ENCODE measurements around the gene PSMD5. TPM values are rescaled to one million over a fixed set of nuclear protein-coding genes. Genes with fewer than 3 reads are reported as not detected.

PSMD5 gene
- total and polyA plus RNA-seq, 10 of the 15 experiments (the other 5 are each of a cell fraction or from before 2014, with no cell fraction given): 8.8 to 47.7 (median 25.1) TPM

DNA sequence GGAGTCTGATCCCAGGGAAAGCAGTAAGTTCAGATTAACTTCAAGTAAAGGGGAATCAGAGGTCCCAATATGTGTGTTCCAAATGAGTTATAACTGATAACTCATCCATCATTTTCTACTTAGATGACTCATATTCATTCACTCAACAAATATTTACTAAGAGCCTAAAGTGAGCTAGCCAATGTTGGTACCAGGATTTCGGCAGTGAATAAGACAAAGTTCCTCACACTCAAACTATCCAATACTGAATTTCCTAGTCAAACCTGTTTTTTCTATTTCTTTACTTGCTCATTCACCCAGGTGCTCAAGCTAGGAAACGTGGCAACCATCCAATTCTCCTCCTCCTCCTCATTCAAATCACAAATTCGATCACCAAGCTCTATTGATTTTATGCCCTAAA, 75.3 kb downstream of the PSMD5 start (continued):
- TF ChIP-seq RBBP5 (conservative IDR thresholded peaks at IDR 0.05) (no peak), RAD51 (IDR thresholded peaks at IDR 0.05) (no peak), ESRRA (IDR thresholded peaks at IDR 0.05; ENCODE audit: low read length) (no peak), NR2F1 (conservative IDR thresholded peaks at IDR 0.05) (no peak), TARDBP (IDR thresholded peaks at IDR 0.05; ENCODE audit: borderline replicate concordance) (no peak), YY1 (IDR thresholded peaks at IDR 0.05; ENCODE audit: low read depth, low read length) (no peak), RUNX3 (IDR thresholded peaks at IDR 0.05; ENCODE audit: low read length) (no peak), NFIC (IDR thresholded peaks at IDR 0.05; ENCODE audit: low read depth, low read length) (no peak), JUNB (IDR thresholded peaks at IDR 0.05) (no peak)
- TF ChIP-seq, protein P1, sequence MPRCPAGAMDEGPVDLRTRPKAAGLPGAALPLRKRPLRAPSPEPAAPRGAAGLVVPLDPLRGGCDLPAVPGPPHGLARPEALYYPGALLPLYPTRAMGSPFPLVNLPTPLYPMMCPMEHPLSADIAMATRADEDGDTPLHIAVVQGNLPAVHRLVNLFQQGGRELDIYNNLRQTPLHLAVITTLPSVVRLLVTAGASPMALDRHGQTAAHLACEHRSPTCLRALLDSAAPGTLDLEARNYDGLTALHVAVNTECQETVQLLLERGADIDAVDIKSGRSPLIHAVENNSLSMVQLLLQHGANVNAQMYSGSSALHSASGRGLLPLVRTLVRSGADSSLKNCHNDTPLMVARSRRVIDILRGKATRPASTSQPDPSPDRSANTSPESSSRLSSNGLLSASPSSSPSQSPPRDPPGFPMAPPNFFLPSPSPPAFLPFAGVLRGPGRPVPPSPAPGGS (IDR thresholded peaks at IDR 0.05; ENCODE audit: borderline replicate concordance, insufficient read depth, low read depth, low read length, poor library complexity, severe bottlenecking): no peak
- TF ChIP-seq, protein P2, sequence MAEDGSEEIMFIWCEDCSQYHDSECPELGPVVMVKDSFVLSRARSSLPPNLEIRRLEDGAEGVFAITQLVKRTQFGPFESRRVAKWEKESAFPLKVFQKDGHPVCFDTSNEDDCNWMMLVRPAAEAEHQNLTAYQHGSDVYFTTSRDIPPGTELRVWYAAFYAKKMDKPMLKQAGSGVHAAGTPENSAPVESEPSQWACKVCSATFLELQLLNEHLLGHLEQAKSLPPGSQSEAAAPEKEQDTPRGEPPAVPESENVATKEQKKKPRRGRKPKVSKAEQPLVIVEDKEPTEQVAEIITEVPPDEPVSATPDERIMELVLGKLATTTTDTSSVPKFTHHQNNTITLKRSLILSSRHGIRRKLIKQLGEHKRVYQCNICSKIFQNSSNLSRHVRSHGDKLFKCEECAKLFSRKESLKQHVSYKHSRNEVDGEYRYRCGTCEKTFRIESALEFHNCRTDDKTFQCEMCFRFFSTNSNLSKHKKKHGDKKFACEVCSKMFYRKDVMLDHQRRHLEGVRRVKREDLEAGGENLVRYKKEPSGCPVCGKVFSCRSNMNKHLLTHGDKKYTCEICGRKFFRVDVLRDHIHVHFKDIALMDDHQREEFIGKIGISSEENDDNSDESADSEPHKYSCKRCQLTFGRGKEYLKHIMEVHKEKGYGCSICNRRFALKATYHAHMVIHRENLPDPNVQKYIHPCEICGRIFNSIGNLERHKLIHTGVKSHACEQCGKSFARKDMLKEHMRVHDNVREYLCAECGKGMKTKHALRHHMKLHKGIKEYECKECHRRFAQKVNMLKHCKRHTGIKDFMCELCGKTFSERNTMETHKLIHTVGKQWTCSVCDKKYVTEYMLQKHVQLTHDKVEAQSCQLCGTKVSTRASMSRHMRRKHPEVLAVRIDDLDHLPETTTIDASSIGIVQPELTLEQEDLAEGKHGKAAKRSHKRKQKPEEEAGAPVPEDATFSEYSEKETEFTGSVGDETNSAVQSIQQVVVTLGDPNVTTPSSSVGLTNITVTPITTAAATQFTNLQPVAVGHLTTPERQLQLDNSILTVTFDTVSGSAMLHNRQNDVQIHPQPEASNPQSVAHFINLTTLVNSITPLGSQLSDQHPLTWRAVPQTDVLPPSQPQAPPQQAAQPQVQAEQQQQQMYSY (CRISPR knock-in tag; IDR thresholded peaks at IDR 0.05): no peak
- TF ChIP-seq, protein P3, sequence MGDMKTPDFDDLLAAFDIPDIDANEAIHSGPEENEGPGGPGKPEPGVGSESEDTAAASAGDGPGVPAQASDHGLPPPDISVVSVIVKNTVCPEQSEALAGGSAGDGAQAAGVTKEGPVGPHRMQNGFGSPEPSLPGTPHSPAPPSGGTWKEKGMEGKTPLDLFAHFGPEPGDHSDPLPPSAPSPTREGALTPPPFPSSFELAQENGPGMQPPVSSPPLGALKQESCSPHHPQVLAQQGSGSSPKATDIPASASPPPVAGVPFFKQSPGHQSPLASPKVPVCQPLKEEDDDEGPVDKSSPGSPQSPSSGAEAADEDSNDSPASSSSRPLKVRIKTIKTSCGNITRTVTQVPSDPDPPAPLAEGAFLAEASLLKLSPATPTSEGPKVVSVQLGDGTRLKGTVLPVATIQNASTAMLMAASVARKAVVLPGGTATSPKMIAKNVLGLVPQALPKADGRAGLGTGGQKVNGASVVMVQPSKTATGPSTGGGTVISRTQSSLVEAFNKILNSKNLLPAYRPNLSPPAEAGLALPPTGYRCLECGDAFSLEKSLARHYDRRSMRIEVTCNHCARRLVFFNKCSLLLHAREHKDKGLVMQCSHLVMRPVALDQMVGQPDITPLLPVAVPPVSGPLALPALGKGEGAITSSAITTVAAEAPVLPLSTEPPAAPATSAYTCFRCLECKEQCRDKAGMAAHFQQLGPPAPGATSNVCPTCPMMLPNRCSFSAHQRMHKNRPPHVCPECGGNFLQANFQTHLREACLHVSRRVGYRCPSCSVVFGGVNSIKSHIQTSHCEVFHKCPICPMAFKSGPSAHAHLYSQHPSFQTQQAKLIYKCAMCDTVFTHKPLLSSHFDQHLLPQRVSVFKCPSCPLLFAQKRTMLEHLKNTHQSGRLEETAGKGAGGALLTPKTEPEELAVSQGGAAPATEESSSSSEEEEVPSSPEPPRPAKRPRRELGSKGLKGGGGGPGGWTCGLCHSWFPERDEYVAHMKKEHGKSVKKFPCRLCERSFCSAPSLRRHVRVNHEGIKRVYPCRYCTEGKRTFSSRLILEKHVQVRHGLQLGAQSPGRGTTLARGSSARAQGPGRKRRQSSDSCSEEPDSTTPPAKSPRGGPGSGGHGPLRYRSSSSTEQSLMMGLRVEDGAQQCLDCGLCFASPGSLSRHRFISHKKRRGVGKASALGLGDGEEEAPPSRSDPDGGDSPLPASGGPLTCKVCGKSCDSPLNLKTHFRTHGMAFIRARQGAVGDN (IDR thresholded peaks at IDR 0.05): no peak

Other genes starting within 250 kb of the PSMD5 start
- 3.0 and 3.7 TPM in 2 replicates for gene MEGF9, start 128.5 kb downstream of the PSMD5 start, total RNA-seq (2014; rRNA removed)
- 4.0 TPM in 2 replicates for gene MEGF9, start 128.5 kb downstream of the PSMD5 start, total RNA-seq (2014; rRNA removed; fragmentation: Illumina TruSeq; extraction: Trizol)
- gene MEGF9, start 128.5 kb downstream of the PSMD5 start, total RNA-seq (2021): 3.8 and 4.3 TPM in 2 replicates
- 0.71 and 0.84 TPM in 2 replicates for gene MEGF9, start 128.5 kb downstream of the PSMD5 start, polyA plus RNA-seq (2011; rRNA removed)
- 5.1 and 5.2 TPM in 2 replicates for gene MEGF9, start 128.5 kb downstream of the PSMD5 start, polyA plus RNA-seq (2014; fragmentation: Illumina TruSeq; extraction: Trizol)
- gene MEGF9, start 128.5 kb downstream of the PSMD5 start, polyA plus RNA-seq (2014; fragmentation: Nextera tagmentation; extraction: Ambion mirVana): 1 to 10 TPM; 1.4 to 1.6 TPM
- 2.5 and 2.8 TPM in 2 replicates for gene MEGF9, start 128.5 kb downstream of the PSMD5 start, polyA plus RNA-seq (2014; rRNA removed)
- 1 to 10 TPM; 1.8 to 2.4 TPM for gene MEGF9, start 128.5 kb downstream of the PSMD5 start, polyA plus RNA-seq (2016; fragmentation: Nextera tagmentation; extraction: Ambion mirVana)
- 20.8 and 24.0 TPM in 2 replicates for gene FBXW2, start 49.5 kb downstream of the PSMD5 start, total RNA-seq (2014; rRNA removed)
- 23.8 and 28.0 TPM in 2 replicates for gene FBXW2, start 49.5 kb downstream of the PSMD5 start, total RNA-seq (2014; rRNA removed; fragmentation: Illumina TruSeq; extraction: Trizol)
- gene FBXW2, start 49.5 kb downstream of the PSMD5 start, total RNA-seq (2021): 55.0 and 56.9 TPM in 2 replicates
- gene FBXW2, start 49.5 kb downstream of the PSMD5 start, polyA plus RNA-seq (2011; rRNA removed): 52.4 and 62.0 TPM in 2 replicates
- 38.7 and 45.2 TPM in 2 replicates for gene FBXW2, start 49.5 kb downstream of the PSMD5 start, polyA plus RNA-seq (2014; fragmentation: Illumina TruSeq; extraction: Trizol)
- 1 to 10 TPM; 2.9 to 3.0 TPM for gene FBXW2, start 49.5 kb downstream of the PSMD5 start, polyA plus RNA-seq (2014; fragmentation: Nextera tagmentation; extraction: Ambion mirVana)
- 41.4 and 43.7 TPM in 2 replicates for gene FBXW2, start 49.5 kb downstream of the PSMD5 start, polyA plus RNA-seq (2014; rRNA removed)
- 10 to 100 TPM; 39.4 to 42.1 TPM for gene FBXW2, start 49.5 kb downstream of the PSMD5 start, polyA plus RNA-seq (2016; fragmentation: Nextera tagmentation; extraction: Ambion mirVana)
- 74.9 and 81.1 TPM in 2 replicates for gene PHF19, start 34.3 kb upstream of the PSMD5 start, total RNA-seq (2014; rRNA removed)
- 63.1 and 74.8 TPM in 2 replicates for gene PHF19, start 34.3 kb upstream of the PSMD5 start, total RNA-seq (2014; rRNA removed; fragmentation: Illumina TruSeq; extraction: Trizol)
- 116 and 133 TPM in 2 replicates for gene PHF19, start 34.3 kb upstream of the PSMD5 start, total RNA-seq (2021)
- 45.5 and 71.1 TPM in 2 replicates for gene PHF19, start 34.3 kb upstream of the PSMD5 start, polyA plus RNA-seq (2011; rRNA removed)
- 64.7 and 94.2 TPM in 2 replicates for gene PHF19, start 34.3 kb upstream of the PSMD5 start, polyA plus RNA-seq (2014; fragmentation: Illumina TruSeq; extraction: Trizol)
- 10 to 100 TPM; 26.0 to 50.2 TPM for gene PHF19, start 34.3 kb upstream of the PSMD5 start, polyA plus RNA-seq (2014; fragmentation: Nextera tagmentation; extraction: Ambion mirVana)
- 98.6 and 106 TPM in 2 replicates for gene PHF19, start 34.3 kb upstream of the PSMD5 start, polyA plus RNA-seq (2014; rRNA removed)
- gene PHF19, start 34.3 kb upstream of the PSMD5 start, polyA plus RNA-seq (2016; fragmentation: Nextera tagmentation; extraction: Ambion mirVana): 100 to 1,000 TPM in 1 of 2 experiments, 10 to 100 TPM in 1; 97.9 to 113 TPM
- gene TRAF1, start 83.9 kb upstream of the PSMD5 start, total RNA-seq (2014; rRNA removed): 144 and 153 TPM in 2 replicates
- 111 and 116 TPM in 2 replicates for gene TRAF1, start 83.9 kb upstream of the PSMD5 start, total RNA-seq (2014; rRNA removed; fragmentation: Illumina TruSeq; extraction: Trizol)
- 163 and 164 TPM in 2 replicates for gene TRAF1, start 83.9 kb upstream of the PSMD5 start, total RNA-seq (2021)
- 106 and 147 TPM in 2 replicates for gene TRAF1, start 83.9 kb upstream of the PSMD5 start, polyA plus RNA-seq (2011; rRNA removed)
- 82.8 and 140 TPM in 2 replicates for gene TRAF1, start 83.9 kb upstream of the PSMD5 start, polyA plus RNA-seq (2014; fragmentation: Illumina TruSeq; extraction: Trizol)
- 10 to 100 TPM; 13.8 to 16.6 TPM for gene TRAF1, start 83.9 kb upstream of the PSMD5 start, polyA plus RNA-seq (2014; fragmentation: Nextera tagmentation; extraction: Ambion mirVana)
- 153 and 156 TPM in 2 replicates for gene TRAF1, start 83.9 kb upstream of the PSMD5 start, polyA plus RNA-seq (2014; rRNA removed)
- gene TRAF1, start 83.9 kb upstream of the PSMD5 start, polyA plus RNA-seq (2016; fragmentation: Nextera tagmentation; extraction: Ambion mirVana): 10 to 100 TPM; 69.6 to 79.5 TPM
- 1.2 and 2.4 TPM in 2 replicates for gene C5, start 207.4 kb upstream of the PSMD5 start, total RNA-seq (2014; rRNA removed)
- 1.8 and 2.1 TPM in 2 replicates for gene C5, start 207.4 kb upstream of the PSMD5 start, total RNA-seq (2014; rRNA removed; fragmentation: Illumina TruSeq; extraction: Trizol)
- gene C5, start 207.4 kb upstream of the PSMD5 start, total RNA-seq (2021): 1.4 and 1.5 TPM in 2 replicates
- 1.1 and 2.2 TPM in 2 replicates for gene C5, start 207.4 kb upstream of the PSMD5 start, polyA plus RNA-seq (2011; rRNA removed)
- 1.2 and 2.4 TPM in 2 replicates for gene C5, start 207.4 kb upstream of the PSMD5 start, polyA plus RNA-seq (2014; fragmentation: Illumina TruSeq; extraction: Trizol)
- under 1 TPM; 0.39 to 0.60 TPM for gene C5, start 207.4 kb upstream of the PSMD5 start, polyA plus RNA-seq (2014; fragmentation: Nextera tagmentation; extraction: Ambion mirVana)
- 2.0 and 2.2 TPM in 2 replicates for gene C5, start 207.4 kb upstream of the PSMD5 start, polyA plus RNA-seq (2014; rRNA removed)
- gene C5, start 207.4 kb upstream of the PSMD5 start, polyA plus RNA-seq (2016; fragmentation: Nextera tagmentation; extraction: Ambion mirVana): 1 to 10 TPM; 1.1 to 1.5 TPM
- gene CNTRL, start 232.0 kb upstream of the PSMD5 start, total RNA-seq (2014; rRNA removed): 34.3 and 37.5 TPM in 2 replicates
- gene CNTRL, start 232.0 kb upstream of the PSMD5 start, total RNA-seq (2014; rRNA removed; fragmentation: Illumina TruSeq; extraction: Trizol): 65.4 and 66.3 TPM in 2 replicates
- gene CNTRL, start 232.0 kb upstream of the PSMD5 start, total RNA-seq (2021): 48.2 and 50.8 TPM in 2 replicates
- 59.0 and 81.7 TPM in 2 replicates for gene CNTRL, start 232.0 kb upstream of the PSMD5 start, polyA plus RNA-seq (2011; rRNA removed)
- gene CNTRL, start 232.0 kb upstream of the PSMD5 start, polyA plus RNA-seq (2014; fragmentation: Illumina TruSeq; extraction: Trizol): 53.9 and 66.5 TPM in 2 replicates
- gene CNTRL, start 232.0 kb upstream of the PSMD5 start, polyA plus RNA-seq (2014; fragmentation: Nextera tagmentation; extraction: Ambion mirVana): 10 to 100 TPM; 20.0 to 22.0 TPM
- 27.2 and 32.1 TPM in 2 replicates for gene CNTRL, start 232.0 kb upstream of the PSMD5 start, polyA plus RNA-seq (2014; rRNA removed)
- gene CNTRL, start 232.0 kb upstream of the PSMD5 start, polyA plus RNA-seq (2016; fragmentation: Nextera tagmentation; extraction: Ambion mirVana): 10 to 100 TPM; 37.3 to 40.2 TPM

Measured in GM12878 (cell line).